A673 (cell line): ENCODE measurements around the gene ZMYND19. TPM values are rescaled to one million over a fixed set of nuclear protein-coding genes. Genes with fewer than 3 reads are reported as not detected.

Experiments
- BruUV-seq: library from RNA; stranded (reverse); fragments of 400-500 nt; replicated peaks from 2 replicates; lab custom pipeline; 2021; lab: Mats Ljungman, UMichigan
- CTCF ChIA-PET: fragments of 300-600 bp; sonication (Branson Sonifier 250); formaldehyde crosslinking; loops from one replicate; lab custom pipeline; 2022; ENCODE audit warnings: antibody characterized with exemption; lab: Charles Lee
- POLR2A ChIA-PET: fragments of 300-600 bp; sonication (Branson Sonifier 250); formaldehyde crosslinking; loops from one replicate; lab custom pipeline; 2022; ENCODE audit warnings: antibody characterized with exemption; ENCODE audit not compliant: low non-redundant PET; lab: Charles Lee
- DNase-seq: peaks from one replicate; pipeline ENCODE4 v3.0.0-alpha.2; 2015; ENCODE audit warnings: low spot score
- H3K27ac ChIP-seq: fragments of 200-600 bp; sonication (generic); 2 replicates; pipeline ENCODE4 v1.5.1; 2016; ENCODE audit warnings: mixed run types, low read depth, mild to moderate bottlenecking, mixed read lengths, antibody characterized with exemption, low read length; ENCODE audit not compliant: poor library complexity, severe bottlenecking
- H3K27me3 ChIP-seq: fragments of 200-600 bp; sonication (generic); replicated peaks from 2 replicates; pipeline ENCODE4 v1.6.1; 2017; ENCODE audit warnings: mixed run types, low read depth, mild to moderate bottlenecking, mixed read lengths, antibody characterized with exemption, low read length; ENCODE audit not compliant: insufficient read depth, poor library complexity
- H3K36me3 ChIP-seq: fragments of 200-600 bp; sonication (generic); 2 replicates; pipeline ENCODE4 v1.6.1; 2016; ENCODE audit warnings: mixed run types, mild to moderate bottlenecking, mixed read lengths, antibody characterized with exemption, low read length; ENCODE audit not compliant: insufficient read depth, poor library complexity, severe bottlenecking
- H3K4me1 ChIP-seq: fragments of 200-600 bp; sonication (generic); 2 replicates; pipeline ENCODE4 v1.6.1; 2017; ENCODE audit warnings: mixed run types, mild to moderate bottlenecking, mixed read lengths, antibody characterized with exemption, low read length; ENCODE audit not compliant: insufficient read depth, poor library complexity, severe bottlenecking
- H3K4me3 ChIP-seq: fragments of 200-600 bp; sonication (generic); 2 replicates; pipeline ENCODE4 v1.5.1; 2016; ENCODE audit warnings: low read depth, mixed run types, mild to moderate bottlenecking, mixed read lengths, low read length; ENCODE audit not compliant: poor library complexity, severe bottlenecking
- H3K9me3 ChIP-seq: fragments of 200-600 bp; sonication (generic); 2 replicates; pipeline ENCODE4 v1.6.1; 2016; ENCODE audit warnings: mixed run types, low read depth, mild to moderate bottlenecking, mixed read lengths, antibody characterized with exemption, low read length; ENCODE audit not compliant: poor library complexity, severe bottlenecking
- EZH2 ChIP-seq: fragments of 200-600 bp; sonication (generic); IDR thresholded peaks from 2 replicates; pipeline ENCODE4 v1.6.1; 2017; ENCODE audit warnings: borderline replicate concordance, low read depth, mild to moderate bottlenecking, mixed read lengths, antibody characterized with exemption, low read length; ENCODE audit not compliant: poor library complexity, severe bottlenecking
- intact Hi-C: fragments of 100-400 bp; cut with micrococcal nuclease; formaldehyde crosslinking; loops from one replicate; pipeline ENCODE4 v1.10.0; 2022; ENCODE audit not compliant: unreplicated experiment
- total RNA-seq: library from RNA; stranded (reverse); gene quantifications from 2 replicates; pipeline ENCODE4 v1.2.3, GENCODE V29; 2021
- TF ChIP-seq, protein P1 (sequence below): fragments of 300-800, 200-600 bp; sonication (generic); conservative IDR thresholded peaks from 2 replicates; pipeline ENCODE4 v1.5.1; 2017; ENCODE audit warnings: low read depth, mild to moderate bottlenecking, antibody characterized with exemption, low read length, moderate library complexity, mixed read lengths

Gene ZMYND19
- total RNA-seq, 1 experiment from 2014 or later = 75.3 TPM

DNA sequence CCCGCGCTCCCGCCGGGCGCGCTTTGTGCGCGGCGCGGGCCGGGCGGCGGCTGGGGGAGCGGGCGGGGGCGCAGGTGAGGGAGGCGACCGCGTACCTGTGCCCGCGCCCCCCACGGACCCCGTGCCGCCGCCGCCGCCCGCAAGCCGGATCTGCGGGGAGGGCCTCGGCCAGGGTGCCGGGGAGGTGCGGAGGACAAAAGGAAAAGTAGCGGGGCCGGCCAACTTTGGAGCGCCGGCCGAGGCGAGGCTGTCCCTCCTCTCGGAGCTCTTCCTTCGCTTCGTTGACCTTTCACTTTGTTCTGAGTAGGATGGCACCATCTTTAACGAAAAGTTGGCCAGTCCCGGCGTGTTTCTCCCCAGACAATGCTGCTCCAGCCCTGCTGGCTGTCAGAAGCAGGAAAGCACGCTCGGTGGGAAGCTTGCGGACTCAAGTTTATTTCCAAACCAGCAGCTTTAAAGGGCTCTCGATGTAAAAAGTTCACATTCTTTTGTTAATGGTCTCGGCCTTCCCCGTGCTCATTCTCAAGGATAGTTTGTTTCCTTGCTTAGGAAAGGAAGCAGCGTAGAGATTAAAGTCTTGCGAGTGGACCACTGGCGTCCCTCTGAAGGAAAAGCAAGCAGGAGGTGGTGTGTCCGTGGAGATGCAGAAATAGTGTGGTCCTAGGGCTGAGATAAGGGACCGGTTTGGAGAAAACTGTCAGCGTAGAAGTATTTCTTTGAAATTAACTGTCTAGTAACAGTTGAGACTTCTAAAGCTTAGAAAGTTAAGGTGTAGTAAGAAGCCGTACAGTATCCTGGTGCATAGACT lies 29.1 kb upstream of the ZMYND19 start:
- peaks cover 6% of the 10 kb centered on the region for H3K4me1 ChIP-seq
- H3K9me3 ChIP-seq = no peaks in the 10 kb centered on the region
- ChIA-PET POLR2A (no interaction called here), CTCF (interaction anchor here (0.6 kb wide), 1 partner anchor 197 kb away, joined by 4 read pairs; the partner anchor contains the start of gene EXD3)
- peak overlapping the region; percentile 68 for H3K4me3 ChIP-seq
- DNase-seq = peak; percentile 55
- no TSS peak for BruUV-seq
- TF ChIP-seq EZH2 = no peak
- TF ChIP-seq, protein P1, sequence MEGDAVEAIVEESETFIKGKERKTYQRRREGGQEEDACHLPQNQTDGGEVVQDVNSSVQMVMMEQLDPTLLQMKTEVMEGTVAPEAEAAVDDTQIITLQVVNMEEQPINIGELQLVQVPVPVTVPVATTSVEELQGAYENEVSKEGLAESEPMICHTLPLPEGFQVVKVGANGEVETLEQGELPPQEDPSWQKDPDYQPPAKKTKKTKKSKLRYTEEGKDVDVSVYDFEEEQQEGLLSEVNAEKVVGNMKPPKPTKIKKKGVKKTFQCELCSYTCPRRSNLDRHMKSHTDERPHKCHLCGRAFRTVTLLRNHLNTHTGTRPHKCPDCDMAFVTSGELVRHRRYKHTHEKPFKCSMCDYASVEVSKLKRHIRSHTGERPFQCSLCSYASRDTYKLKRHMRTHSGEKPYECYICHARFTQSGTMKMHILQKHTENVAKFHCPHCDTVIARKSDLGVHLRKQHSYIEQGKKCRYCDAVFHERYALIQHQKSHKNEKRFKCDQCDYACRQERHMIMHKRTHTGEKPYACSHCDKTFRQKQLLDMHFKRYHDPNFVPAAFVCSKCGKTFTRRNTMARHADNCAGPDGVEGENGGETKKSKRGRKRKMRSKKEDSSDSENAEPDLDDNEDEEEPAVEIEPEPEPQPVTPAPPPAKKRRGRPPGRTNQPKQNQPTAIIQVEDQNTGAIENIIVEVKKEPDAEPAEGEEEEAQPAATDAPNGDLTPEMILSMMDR = no peak
- no peaks in the 10 kb centered on the region for H3K27me3 ChIP-seq
- intact Hi-C loops = no loop called here
- peak overlapping the region; percentile 73 for H3K27ac ChIP-seq
- H3K36me3 ChIP-seq = peaks cover 20% of the 10 kb centered on the region

DNA sequence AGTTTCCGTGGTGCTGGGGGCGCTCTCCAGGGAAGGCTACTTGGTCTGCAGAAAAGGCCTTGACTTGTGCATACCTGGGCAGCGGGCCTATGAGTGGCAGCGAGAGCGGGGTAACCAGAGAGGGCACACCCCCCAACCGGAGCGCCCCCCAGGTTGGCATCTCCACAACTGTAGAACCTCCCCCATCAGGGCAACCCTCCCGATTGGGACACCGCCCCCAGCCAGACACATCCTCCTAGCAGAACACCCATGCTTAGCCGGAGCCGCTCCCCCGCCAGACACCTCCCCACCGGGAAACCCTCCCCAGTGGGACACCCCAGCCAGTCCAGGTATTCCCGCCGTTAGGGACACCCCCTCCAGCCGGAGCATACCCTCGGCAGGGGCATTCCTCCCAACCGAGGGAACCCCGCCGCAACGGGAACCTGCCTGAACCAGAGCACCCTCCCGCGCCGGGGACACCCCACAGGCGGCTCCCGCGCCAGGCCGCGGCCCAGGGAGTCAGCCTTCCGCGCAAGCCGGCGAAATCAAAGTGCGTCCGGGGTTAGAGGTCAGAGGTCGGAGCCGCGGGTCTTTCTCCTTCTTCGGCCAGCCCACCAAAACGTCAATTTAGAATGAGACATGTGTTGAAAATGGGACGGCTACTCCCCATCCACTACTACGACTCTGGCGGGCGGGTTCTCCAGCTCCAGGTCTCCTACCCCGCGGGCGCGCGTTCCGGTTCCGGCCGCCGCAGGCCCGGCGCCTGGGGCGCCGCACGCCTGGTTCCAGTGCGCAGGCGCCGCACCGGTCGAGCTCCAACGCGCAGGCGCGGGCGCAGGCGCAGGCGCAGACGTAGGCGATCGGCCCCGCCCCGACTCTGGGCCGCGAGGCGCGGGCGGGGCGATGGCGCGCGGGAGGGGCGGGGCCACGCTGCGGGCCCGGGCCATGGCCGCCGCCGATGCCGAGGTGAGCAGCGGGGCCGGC lies 28.1 kb upstream of the ZMYND19 start, which contains the start of gene EHMT1:
Gene EHMT1, plus strand, starts transcription at position 901 of the 963 bp plus-strand sequence. Its CDS starts 24 bp downstream, at position 925.
- peak; percentile 92 for DNase-seq
- ChIA-PET POLR2A (interaction anchor here (0.6 kb wide), 1 partner anchor 62 kb away, joined by 3 read pairs; no protein-coding TSS in a partner anchor), CTCF (interaction anchor here (0.6 kb wide), 1 partner anchor 9 kb away, joined by 6 read pairs; no protein-coding TSS in a partner anchor)
- Histone ChIP-seq H3K27ac (peak within 1 kb of the TSS; percentile 92), H3K9me3 (no peaks in the 10 kb centered on the region), H3K4me1 (peaks cover 6% of the 10 kb centered on the region), H3K4me3 (peak within 1 kb of the TSS; percentile 99), H3K27me3 (no peaks in the 10 kb centered on the region), H3K36me3 (peaks cover 29% of the 10 kb centered on the region)
- no peak for TF ChIP-seq EZH2
- intact Hi-C loops = no loop called here
- BruUV-seq = TSS peak; percentile 74

DNA sequence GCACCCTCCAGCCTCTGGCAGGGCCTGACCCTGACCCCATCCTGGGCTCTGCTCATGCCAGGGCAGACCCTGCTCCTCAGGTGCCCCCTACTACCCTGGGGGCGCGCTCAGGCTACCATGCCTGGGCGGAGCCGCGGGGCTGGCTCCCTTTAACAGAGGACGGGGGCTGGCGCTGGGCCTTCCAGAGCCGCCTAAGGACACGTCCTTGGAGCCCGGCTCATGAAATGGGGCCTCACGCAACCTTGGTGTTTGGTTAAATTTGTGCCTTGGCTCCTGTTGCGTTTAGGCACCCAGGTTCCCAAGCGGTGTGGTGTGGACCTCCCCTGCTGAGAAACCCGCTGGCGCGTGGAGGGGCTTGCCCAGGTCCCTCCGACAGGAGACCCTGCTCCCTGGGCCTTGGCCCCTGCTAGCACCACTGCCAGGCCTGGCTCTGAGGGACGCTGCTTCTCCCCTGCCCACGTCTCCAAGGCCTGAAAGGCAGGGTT lies 25.1 kb upstream of the ZMYND19 start:
- CTCF ChIA-PET = no interaction called here
- Histone ChIP-seq H3K27ac (no peak overlapping the region), H3K36me3 (peaks cover 31% of the 10 kb centered on the region), H3K4me3 (no peak overlapping the region), H3K9me3 (no peaks in the 10 kb centered on the region), H3K27me3 (no peaks in the 10 kb centered on the region), H3K4me1 (peaks cover 4% of the 10 kb centered on the region)
- TF ChIP-seq, protein P1 = no peak
- no peak for TF ChIP-seq EZH2
- no peak for DNase-seq
- intact Hi-C loops = no loop called here
- BruUV-seq = no TSS peak
- POLR2A ChIA-PET = no interaction called here
